Gastrocnemius medialis (tissue), 4 donors: ENCODE measurements around the gene TATDN2. TPM values are rescaled to one million over a fixed set of nuclear protein-coding genes. Genes with fewer than 3 reads are reported as not detected.

Experiments used
- ATAC-seq, 2 donors: fragments of 150-250 bp; one replicate each; pipeline ENCODE4 v1.9.1; 2016
- DNase-seq, 2 donors: peaks; one replicate each; pipeline ENCODE4 v3.0.0-alpha.2; 2019
- H3K27ac ChIP-seq, 4 donors: fragments of 200-600 bp; sonication (generic); 1 replicate in 1 of 4; 2 replicates in 3 of 4; pipeline ENCODE4 v1.5.1; 2016 to 2018; ENCODE audit warnings: mild to moderate bottlenecking in 2 of 4, moderate library complexity in 1 of 4
- H3K27me3 ChIP-seq, 3 donors: fragments of 200-600 bp; sonication (generic) in 2 of 3; 1 replicate in 1 of 3; 2 replicates in 2 of 3; pipeline versions ENCODE4 v1.5.1 to v1.6.0; 2016 to 2019; ENCODE audit warnings: mild to moderate bottlenecking in 1 of 3, moderate library complexity in 1 of 3
- H3K36me3 ChIP-seq, 2 donors: fragments of 200-600 bp; sonication (generic) in 1 of 2; one replicate each; pipeline ENCODE4 v1.5.1; 2017 to 2018
- H3K4me1 ChIP-seq, 2 donors: fragments of 200-600 bp; sonication (generic) in 1 of 2; one replicate each; pipeline ENCODE4 v1.5.1; 2016 to 2017; ENCODE audit warnings: mild to moderate bottlenecking in 2 of 2
- H3K4me3 ChIP-seq, 4 donors: fragments of 200-600 bp; sonication (generic) in 3 of 4; 1 replicate in 1 of 4; 2 replicates in 3 of 4; pipeline ENCODE4 v1.5.1; 2016 to 2019; ENCODE audit warnings: mild to moderate bottlenecking in 2 of 4
- H3K9me3 ChIP-seq, 3 donors: fragments of 200-600 bp; sonication (generic) in 2 of 3; 1 replicate in 1 of 3; 2 replicates in 2 of 3; pipeline ENCODE4 v1.5.1; 2016 to 2019
- POLR2A ChIP-seq, 2 donors: fragments of 450-650 bp; IDR thresholded peaks; one replicate each; pipeline ENCODE4 v1.6.1; 2017; ENCODE audit warnings: antibody characterized with exemption in 2 of 2, mild to moderate bottlenecking in 2 of 2, moderate library complexity in 2 of 2
- in situ Hi-C, 4 donors: fragments of 200-750 bp; cut with MboI; loops; one replicate each; pipeline versions ENCODE4 v1.15.0 to v1.8.0; 2017; ENCODE audit warnings: low sequenced_read_pairs in 4 of 4
- intact Hi-C: fragments of 100-400 bp; cut with DNase I; formaldehyde crosslinking; loops from one replicate; pipeline ENCODE4 v1.15.1; 2023; ENCODE audit warnings: low total_unique reads
- total RNA-seq, 4 donors: library from RNA; depleted of rRNA; stranded (reverse); fragments of >200 nt; gene quantifications; one replicate each; pipeline versions ENCODE4 v1.1.0 to v1.2.3, GENCODE V29; 2016
- TF ChIP-seq, protein P1 (sequence below), 5 experiments: fragments of 450-650 bp in 3 of 5; fragments of 200-600 bp in 2 of 5; sonication (generic) in 2 of 5; IDR thresholded peaks in 4 of 5; conservative IDR thresholded peaks in 1 of 5; 1 replicate in 4 of 5; 2 replicates in 1 of 5; pipeline ENCODE4 v1.5.1; 2016 to 2019; ENCODE audit warnings: antibody characterized with exemption in 5 of 5, mild to moderate bottlenecking in 3 of 5, moderate library complexity in 3 of 5

The TATDN2 gene
- total RNA-seq, 4 donors from 2014 or later, result 10.9 to 11.5 (median 10.9) TPM

DNA sequence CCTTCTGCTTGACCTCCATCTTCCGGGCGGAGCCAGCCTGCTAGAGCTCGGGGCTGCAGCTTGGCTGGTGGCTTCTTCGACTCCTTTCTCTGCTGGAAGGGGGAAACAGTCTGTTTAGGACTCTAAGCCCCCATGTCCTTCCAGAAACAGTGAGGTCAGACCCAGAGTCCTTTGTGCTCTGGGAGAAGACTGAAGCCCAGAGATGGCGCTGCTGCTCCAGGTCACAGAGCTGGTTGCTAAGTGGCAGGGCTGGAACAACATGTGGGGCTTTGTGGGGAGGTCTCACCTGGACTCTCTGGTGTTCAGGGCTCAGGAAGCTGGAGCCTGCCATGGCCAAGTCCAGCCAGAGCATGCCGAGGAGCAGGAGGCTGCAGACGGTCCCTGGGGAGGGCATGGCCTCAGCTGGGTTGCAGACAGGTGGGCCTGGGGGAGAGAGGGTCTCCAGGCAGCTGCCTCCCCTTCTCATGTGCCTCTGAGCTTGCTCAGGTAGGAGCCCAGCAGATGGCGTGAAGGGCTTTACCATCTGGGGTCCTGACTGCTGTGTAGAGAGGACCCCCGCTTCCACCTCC, 41.6 kb downstream of the TATDN2 start:
- in situ Hi-C loops (no loop called here), intact Hi-C loops (no loop called here)
- TF ChIP-seq, protein P1, sequence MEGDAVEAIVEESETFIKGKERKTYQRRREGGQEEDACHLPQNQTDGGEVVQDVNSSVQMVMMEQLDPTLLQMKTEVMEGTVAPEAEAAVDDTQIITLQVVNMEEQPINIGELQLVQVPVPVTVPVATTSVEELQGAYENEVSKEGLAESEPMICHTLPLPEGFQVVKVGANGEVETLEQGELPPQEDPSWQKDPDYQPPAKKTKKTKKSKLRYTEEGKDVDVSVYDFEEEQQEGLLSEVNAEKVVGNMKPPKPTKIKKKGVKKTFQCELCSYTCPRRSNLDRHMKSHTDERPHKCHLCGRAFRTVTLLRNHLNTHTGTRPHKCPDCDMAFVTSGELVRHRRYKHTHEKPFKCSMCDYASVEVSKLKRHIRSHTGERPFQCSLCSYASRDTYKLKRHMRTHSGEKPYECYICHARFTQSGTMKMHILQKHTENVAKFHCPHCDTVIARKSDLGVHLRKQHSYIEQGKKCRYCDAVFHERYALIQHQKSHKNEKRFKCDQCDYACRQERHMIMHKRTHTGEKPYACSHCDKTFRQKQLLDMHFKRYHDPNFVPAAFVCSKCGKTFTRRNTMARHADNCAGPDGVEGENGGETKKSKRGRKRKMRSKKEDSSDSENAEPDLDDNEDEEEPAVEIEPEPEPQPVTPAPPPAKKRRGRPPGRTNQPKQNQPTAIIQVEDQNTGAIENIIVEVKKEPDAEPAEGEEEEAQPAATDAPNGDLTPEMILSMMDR (IDR thresholded peaks at IDR 0.05 in 4 of 5, conservative IDR thresholded peaks at IDR 0.05 in 1 of 5), result no peak
- TF ChIP-seq POLR2A (IDR thresholded peaks at IDR 0.05), result no peak
- no peak for DNase-seq
- no peaks in the 10 kb centered on the region for H3K27me3 ChIP-seq
- no peak overlapping the region for H3K4me3 ChIP-seq
- peaks cover 0 to 51% of the 10 kb centered on the region in 2 donors for H3K36me3 ChIP-seq
- H3K9me3 ChIP-seq, result no peaks in the 10 kb centered on the region
- H3K27ac ChIP-seq, result no peak overlapping the region
- ATAC-seq, result no peak
- H3K4me1 ChIP-seq, result no peaks in the 10 kb centered on the region

DNA sequence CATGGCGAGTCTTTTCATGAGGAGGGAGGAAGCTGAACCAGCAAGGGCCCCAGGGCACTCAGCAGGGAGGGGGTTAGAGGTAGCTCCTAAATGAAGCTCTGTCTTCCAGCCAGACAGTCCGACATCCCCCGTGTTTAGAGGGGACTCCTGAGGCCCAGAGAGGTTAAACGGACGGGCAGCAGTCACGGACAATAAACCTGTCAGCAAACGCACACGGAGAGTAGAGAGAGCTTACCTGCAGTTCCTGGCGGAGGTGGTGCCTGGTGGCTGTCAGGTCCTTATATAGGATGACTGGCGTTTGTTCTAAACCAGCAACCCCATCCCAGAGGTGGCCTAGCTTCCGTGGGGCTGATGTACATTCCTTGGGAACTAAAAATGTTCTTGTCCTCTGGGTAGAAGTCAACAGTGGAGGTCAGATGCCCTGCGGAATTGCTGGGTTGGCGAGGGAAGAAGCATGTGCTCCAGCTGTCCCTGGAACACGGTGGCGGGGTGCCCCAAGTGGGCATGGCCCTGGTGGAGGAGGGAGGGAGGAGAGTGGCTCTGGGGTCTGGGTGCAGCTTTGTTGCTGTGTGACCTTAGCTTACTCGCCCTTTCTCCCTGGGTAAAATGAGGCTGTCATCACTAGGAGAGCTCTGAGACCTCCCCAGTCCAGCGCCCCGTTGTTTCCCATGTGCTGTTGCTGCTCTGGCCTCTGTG, 42.4 kb downstream of the TATDN2 start:
- no peak overlapping the region for H3K27ac ChIP-seq
- peaks cover 0 to 46% of the 10 kb centered on the region in 2 donors for H3K36me3 ChIP-seq
- intact Hi-C loops (no loop called here), in situ Hi-C loops (no loop called here)
- H3K9me3 ChIP-seq, result no peaks in the 10 kb centered on the region
- H3K4me3 ChIP-seq, result no peak overlapping the region
- ATAC-seq (no peak), DNase-seq (no peak)
- no peaks in the 10 kb centered on the region for H3K4me1 ChIP-seq
- TF ChIP-seq, protein P1 (IDR thresholded peaks at IDR 0.05 in 4 of 5, conservative IDR thresholded peaks at IDR 0.05 in 1 of 5), result no peak
- no peak for TF ChIP-seq POLR2A (IDR thresholded peaks at IDR 0.05)
- H3K27me3 ChIP-seq, result no peaks in the 10 kb centered on the region

DNA sequence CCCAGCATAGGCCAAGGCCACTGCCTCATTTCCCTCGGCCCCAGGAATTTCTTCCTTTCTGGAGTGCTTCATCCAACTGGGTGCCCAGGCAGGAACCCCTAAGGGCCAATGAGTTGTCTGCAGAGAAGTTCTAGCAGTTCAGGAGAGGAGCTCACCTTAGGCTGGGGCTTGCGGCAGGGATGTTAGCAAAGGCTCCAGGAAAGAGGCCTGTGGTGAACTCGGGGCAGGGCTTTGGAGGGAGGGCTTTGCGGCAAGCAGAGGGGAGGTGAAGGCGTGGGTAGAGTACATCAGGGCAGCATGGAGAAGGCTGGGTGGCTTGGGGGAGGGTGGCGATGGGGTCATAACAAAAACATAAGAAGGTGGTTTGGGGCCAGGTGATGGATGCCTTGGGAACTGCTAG, 43.4 kb downstream of the TATDN2 start:
- TF ChIP-seq POLR2A (IDR thresholded peaks at IDR 0.05), result no peak
- TF ChIP-seq, protein P1 (IDR thresholded peaks at IDR 0.05 in 4 of 5, conservative IDR thresholded peaks at IDR 0.05 in 1 of 5), result no peak
- in situ Hi-C loops, result no loop called here
- H3K36me3 ChIP-seq, result peaks cover 0 to 42% of the 10 kb centered on the region in 2 donors

DNA sequence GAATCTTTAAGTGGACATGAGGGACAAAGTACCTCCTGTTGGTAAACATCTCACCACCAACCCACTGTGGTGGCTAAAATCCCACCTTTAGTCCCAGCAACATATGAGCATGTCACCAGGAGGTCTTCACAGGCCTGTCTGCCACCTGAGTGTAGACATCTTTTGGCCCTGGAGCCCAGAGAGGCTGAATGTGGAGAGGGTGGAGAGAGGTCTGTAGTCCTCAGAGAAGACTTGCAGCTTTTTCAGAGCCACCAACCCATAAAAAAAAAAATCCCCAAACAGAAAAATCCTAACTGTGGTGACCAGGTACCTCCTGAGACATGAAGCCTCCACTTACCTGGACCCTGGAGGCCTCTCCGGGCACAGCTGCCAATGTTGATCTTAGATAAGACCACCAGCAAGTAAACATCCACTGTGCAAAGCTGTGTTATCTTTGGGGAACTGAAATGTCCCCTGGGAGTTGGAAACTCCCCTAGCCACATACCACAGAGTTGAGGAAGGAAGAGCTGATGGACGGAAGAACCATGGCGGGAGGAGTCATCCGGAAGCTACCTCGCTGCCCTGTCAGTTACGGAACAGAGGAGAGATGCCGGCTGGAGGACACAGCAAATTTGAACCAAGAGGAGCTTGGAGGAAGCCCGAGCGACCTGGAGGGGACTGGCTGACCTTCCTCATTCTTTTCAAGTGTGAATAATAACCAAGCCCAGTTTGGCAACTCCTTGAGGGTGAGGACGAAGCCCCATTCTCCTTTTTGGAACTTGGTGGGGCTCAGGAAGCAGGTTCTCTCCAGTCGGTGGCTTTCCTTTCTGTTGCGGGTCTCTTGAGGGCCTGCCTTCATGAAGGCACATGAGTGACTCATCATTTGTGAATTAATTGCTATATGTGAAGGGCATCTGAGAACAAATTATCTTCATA, 44.5 kb downstream of the TATDN2 start, which contains the start of gene GHRL:
Gene GHRL, minus strand, starts transcription at position 443 of the 915 bp plus-strand sequence. CDS start 2,767 bp downstream, outside the sequence.
- ATAC-seq, result no peak
- no peak for TF ChIP-seq POLR2A (IDR thresholded peaks at IDR 0.05)
- TF ChIP-seq, protein P1 (IDR thresholded peaks at IDR 0.05 in 4 of 5, conservative IDR thresholded peaks at IDR 0.05 in 1 of 5), result no peak
- Histone ChIP-seq H3K27me3 (no peaks in the 10 kb centered on the region), H3K4me1 (no peaks in the 10 kb centered on the region), H3K36me3 (peaks cover 0 to 37% of the 10 kb centered on the region in 2 donors), H3K27ac (peak within 1 kb of the TSS in 1 of 4 donors; percentile 2), H3K9me3 (no peaks in the 10 kb centered on the region), H3K4me3 (no peak within 1 kb of the TSS)
- intact Hi-C loops (no loop called here), in situ Hi-C loops (no loop called here)
- DNase-seq, result peak in 1 of 2 donors; percentile 10

More for the DNA sequence above, 43.4 kb downstream of the TATDN2 start:
- H3K4me3 ChIP-seq, result no peak overlapping the region
- H3K27ac ChIP-seq, result no peak overlapping the region
- no peak for ATAC-seq
- H3K4me1 ChIP-seq, result no peaks in the 10 kb centered on the region
- no peak for DNase-seq
- no peaks in the 10 kb centered on the region for H3K9me3 ChIP-seq
- intact Hi-C loops, result no loop called here
- no peaks in the 10 kb centered on the region for H3K27me3 ChIP-seq
